Left ventricle myocardium inferior (tissue), 1 donor: Measurements from ENCODE around the gene DOK3. TPM values are rescaled to one million over a fixed set of nuclear protein-coding genes. Genes with fewer than 3 reads are reported as not detected.
"Not testable (repeated sequence)": the region's sequence is repeated elsewhere in the genome, so short reads cannot be mapped to it uniquely, and the experiment has no call there.

ENCODE experiments used
- DNase-seq: peaks from one replicate; pipeline ENCODE4 v3.0.0-alpha.2; 2020
- H3K27ac ChIP-seq: fragments of 200-600 bp; replicated peaks from 2 replicates; pipeline ENCODE4 v1.8.0; 2021
- H3K27me3 ChIP-seq: fragments of 200-600 bp; 2 replicates; pipeline ENCODE4 v1.8.0; 2021; ENCODE audit warnings: low read depth
- H3K36me3 ChIP-seq: fragments of 200-600 bp; 2 replicates; pipeline ENCODE4 v1.8.0; 2021
- H3K4me1 ChIP-seq: fragments of 200-600 bp; 2 replicates; pipeline ENCODE4 v1.8.0; 2021
- H3K4me3 ChIP-seq: fragments of 200-600 bp; 2 replicates; pipeline ENCODE4 v1.8.0; 2021; ENCODE audit warnings: mild to moderate bottlenecking, moderate library complexity
- H3K9me3 ChIP-seq: fragments of 200-600 bp; replicated peaks from 2 replicates; pipeline ENCODE4 v1.8.0; 2021
- intact Hi-C: fragments of 100-400 bp; cut with micrococcal nuclease; formaldehyde crosslinking; loops from one replicate; pipeline ENCODE4 v1.11.0; 2022
- total RNA-seq: library from RNA; stranded (reverse); fragmentation: NEBNext Ultra II Directional; extraction: Animal tissue kit (Norgen Biotek cat#: 25700); gene quantifications from one replicate; pipeline ENCODE4 v1.2.1, GENCODE V29; 2021
- TF ChIP-seq, protein P1 (sequence below): fragments of 200-600 bp; IDR thresholded peaks from 2 replicates; pipeline ENCODE4 v1.8.0; 2021; ENCODE audit warnings: antibody characterized with exemption, mild to moderate bottlenecking, borderline replicate concordance
- donor health status: DM: no; HTN: yes; CAD: no; lungs with severe emphysema.

DOK3 gene
- total RNA-seq, 1 donor from 2014 or later, result 3.3 TPM

DNA sequence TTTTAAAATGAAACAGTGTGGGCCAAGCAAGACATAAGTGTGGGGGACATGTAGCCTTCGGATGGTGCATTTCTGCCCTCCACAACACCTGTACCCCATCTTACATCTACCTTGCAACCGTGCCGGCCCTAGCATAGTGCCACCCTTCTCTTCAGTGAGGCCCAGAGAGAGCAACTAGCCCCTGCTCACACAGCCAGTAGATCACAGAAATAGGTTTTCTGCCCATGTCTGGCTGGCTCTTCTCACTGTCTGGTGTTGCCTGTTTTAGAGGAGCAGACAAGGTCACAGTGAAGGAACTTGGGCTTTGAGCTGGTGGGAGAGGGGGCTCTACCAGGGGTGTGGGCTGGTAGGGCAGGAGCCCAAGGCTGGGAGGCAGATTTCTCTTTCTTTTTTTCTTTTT is 23.4 kb downstream of the DOK3 start:
- Histone ChIP-seq H3K27ac (no peak overlapping the region), H3K4me3 (no peak overlapping the region), H3K27me3 (peaks cover 61% of the 10 kb centered on the region), H3K4me1 (peaks cover 4% of the 10 kb centered on the region), H3K9me3 (no peaks in the 10 kb centered on the region), H3K36me3 (peaks cover 69% of the 10 kb centered on the region)
- DNase-seq, result no peak
- intact Hi-C loops, result no loop called here
- TF ChIP-seq, protein P1, sequence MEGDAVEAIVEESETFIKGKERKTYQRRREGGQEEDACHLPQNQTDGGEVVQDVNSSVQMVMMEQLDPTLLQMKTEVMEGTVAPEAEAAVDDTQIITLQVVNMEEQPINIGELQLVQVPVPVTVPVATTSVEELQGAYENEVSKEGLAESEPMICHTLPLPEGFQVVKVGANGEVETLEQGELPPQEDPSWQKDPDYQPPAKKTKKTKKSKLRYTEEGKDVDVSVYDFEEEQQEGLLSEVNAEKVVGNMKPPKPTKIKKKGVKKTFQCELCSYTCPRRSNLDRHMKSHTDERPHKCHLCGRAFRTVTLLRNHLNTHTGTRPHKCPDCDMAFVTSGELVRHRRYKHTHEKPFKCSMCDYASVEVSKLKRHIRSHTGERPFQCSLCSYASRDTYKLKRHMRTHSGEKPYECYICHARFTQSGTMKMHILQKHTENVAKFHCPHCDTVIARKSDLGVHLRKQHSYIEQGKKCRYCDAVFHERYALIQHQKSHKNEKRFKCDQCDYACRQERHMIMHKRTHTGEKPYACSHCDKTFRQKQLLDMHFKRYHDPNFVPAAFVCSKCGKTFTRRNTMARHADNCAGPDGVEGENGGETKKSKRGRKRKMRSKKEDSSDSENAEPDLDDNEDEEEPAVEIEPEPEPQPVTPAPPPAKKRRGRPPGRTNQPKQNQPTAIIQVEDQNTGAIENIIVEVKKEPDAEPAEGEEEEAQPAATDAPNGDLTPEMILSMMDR, result no peak

DNA sequence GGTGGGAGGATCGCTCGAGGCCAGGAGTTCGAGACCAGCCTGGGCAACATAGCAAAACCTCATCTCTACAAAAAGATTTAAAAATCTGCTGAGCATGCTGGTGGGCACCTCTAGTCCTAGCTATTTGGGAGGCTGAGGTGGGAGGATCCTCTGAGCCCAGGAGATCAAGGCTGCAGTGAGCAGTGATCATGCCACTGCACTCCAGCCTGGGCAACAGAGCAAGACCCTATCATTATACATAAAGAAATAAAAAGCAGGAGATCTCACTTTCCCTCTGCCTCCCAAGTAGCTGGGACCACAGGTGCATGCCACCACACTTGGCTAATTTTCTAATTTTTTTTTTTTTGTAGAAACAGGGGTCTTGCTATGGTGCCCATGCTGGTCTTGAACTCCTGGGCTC is 23.9 kb downstream of the DOK3 start:
- peaks cover 64% of the 10 kb centered on the region for H3K36me3 ChIP-seq
- H3K9me3 ChIP-seq, H3K4me3 ChIP-seq, intact Hi-C loops, DNase-seq, H3K27ac ChIP-seq, H3K4me1 ChIP-seq: not testable (repeated sequence)
- H3K27me3 ChIP-seq, result peaks cover 61% of the 10 kb centered on the region

DNA sequence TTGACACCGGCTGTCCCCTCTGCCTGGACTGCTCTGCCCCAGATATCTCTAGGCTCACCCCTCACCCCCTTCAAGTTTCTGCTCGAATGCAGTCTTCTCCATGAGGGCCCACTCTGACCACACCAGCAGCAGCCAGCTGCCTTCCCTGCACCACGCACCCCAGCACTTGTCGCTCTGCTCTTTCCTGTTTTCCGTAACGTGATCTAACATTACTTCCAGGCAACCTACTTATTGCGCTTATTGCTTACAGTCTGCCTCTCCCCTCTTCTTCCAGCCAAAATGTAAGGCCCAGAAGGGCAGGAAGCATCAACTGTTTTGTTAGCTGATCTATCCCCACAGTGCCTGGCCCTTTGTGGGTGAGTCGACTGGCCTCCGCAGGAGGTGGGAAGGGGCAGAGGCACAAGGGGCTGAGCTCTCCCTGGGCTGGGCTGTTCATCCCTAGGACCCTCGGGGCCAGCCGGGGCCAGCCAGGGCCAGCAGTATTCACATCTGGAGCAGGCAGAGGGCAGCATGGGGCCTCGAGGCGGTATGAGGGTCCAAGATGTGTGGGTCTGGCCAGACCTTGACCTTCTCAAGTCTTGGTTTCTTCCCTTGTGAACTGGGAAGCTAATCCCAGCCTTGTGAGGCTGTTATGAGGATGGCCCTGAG is 24.6 kb downstream of the DOK3 start:
- TF ChIP-seq, protein P1, result no peak
- intact Hi-C loops, result no loop called here
- H3K4me1 ChIP-seq, result peaks cover 5% of the 10 kb centered on the region
- no peak overlapping the region for H3K27ac ChIP-seq
- H3K4me3 ChIP-seq, result no peak overlapping the region
- no peaks in the 10 kb centered on the region for H3K9me3 ChIP-seq
- DNase-seq, result no peak
- H3K36me3 ChIP-seq, result peaks cover 58% of the 10 kb centered on the region
- H3K27me3 ChIP-seq, result peaks cover 61% of the 10 kb centered on the region

DNA sequence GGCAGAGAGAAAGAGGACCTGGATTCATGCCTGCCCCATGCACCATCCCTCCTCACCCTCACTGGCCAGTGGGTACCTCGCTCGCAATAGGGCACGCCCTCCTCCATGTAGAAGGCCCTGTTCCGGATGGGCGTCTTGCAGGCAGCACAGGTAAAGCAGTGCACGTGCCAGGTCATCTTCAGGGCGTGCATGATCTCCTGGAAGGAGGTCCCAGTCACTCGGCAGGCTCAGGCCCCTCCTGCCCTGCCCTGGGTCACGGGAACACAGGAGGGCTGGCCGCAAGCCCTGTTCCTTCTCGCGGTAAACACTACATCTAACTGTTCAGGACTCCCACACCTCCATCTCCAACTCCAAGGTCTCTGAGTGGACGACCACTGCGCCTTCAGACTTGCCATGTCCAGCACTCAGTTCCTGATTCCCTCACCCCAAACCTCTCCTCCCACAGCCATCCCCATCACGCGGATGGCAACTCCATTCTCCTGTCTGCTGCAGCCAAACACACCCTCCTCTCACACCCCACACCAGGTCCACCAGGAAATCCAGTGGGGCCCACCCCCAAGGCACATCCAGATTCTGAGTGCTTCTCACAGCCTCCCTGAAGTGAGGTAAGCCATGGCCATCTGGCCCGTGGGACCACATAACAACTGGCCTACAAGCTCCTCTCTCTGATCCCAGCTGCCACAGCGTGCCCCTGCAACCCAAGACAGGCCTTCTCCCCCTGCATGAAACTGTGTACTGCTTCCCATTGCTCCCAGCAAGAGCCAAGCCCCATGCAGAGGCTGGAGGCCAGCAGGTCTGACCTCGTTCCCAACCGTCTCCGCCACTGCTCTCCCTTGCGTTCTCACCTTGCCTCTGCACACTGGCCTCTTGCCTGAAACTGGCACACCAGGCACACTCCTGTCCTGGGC is 25.4 kb downstream of the DOK3 start:
- intact Hi-C loops, result no loop called here
- H3K36me3 ChIP-seq, result peaks cover 50% of the 10 kb centered on the region
- no peak overlapping the region for H3K27ac ChIP-seq
- no peak for DNase-seq
- H3K4me3 ChIP-seq, result no peak overlapping the region
- TF ChIP-seq, protein P1, result no peak
- peaks cover 59% of the 10 kb centered on the region for H3K27me3 ChIP-seq
- H3K4me1 ChIP-seq, result peaks cover 13% of the 10 kb centered on the region
- H3K9me3 ChIP-seq, result no peaks in the 10 kb centered on the region

DNA sequence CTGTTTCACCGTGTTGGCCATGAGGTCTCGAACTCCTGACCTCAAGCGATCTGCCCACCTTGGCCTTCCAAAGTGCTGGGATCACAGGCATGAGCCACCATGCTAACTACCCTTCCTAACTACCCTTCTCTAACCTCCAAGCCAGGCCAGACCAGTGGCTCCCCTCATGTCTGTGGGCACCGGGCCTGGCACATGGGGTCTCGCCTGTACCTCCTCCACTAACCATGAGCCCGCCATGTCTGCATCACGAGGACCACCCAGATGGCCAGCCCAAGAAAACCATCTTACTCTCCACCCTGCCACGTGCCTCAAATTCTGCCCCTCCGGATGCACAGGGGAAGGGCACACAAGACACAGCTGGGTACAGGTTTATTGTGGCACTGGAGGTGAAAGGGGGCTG is 26.6 kb downstream of the DOK3 start:
- intact Hi-C loops, result no loop called here
- TF ChIP-seq, protein P1, result no peak
- Histone ChIP-seq H3K36me3 (peaks cover 38% of the 10 kb centered on the region), H3K27ac (no peak overlapping the region), H3K4me3 (no peak overlapping the region), H3K4me1 (peaks cover 25% of the 10 kb centered on the region), H3K27me3 (peaks cover 53% of the 10 kb centered on the region), H3K9me3 (no peaks in the 10 kb centered on the region)
- no peak for DNase-seq

DNA sequence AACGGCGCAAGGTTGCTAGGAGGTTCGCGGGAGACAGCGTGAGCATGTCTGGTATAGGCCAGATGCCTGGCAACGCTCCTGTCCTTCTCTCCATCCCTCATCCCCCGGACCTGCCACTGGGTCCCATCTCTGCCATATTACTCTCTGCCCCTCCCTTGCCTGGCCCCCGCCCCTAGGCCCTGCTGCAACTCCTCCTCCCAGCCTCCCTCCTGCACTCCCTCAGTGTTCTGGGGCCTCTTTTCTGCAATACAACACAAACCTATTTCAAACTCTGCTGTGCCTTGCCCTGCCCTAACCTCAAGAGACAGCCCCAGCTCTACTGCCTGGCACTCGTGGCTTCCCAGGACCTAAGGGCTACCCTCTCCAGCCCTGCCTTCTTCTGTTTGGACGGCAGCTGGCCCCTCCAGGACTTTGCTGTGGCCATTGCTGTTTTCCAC is 27.2 kb downstream of the DOK3 start:
- no peak overlapping the region for H3K4me3 ChIP-seq
- no peaks in the 10 kb centered on the region for H3K9me3 ChIP-seq
- H3K27me3 ChIP-seq, result peaks cover 51% of the 10 kb centered on the region
- H3K4me1 ChIP-seq, result peaks cover 28% of the 10 kb centered on the region
- peaks cover 32% of the 10 kb centered on the region for H3K36me3 ChIP-seq
- TF ChIP-seq, protein P1, result no peak
- no peak for DNase-seq
- H3K27ac ChIP-seq, result no peak overlapping the region
- intact Hi-C loops, result no loop called here
